ENCODE results near the gene UBE3D. TPM values are rescaled to one million over a fixed set of nuclear protein-coding genes. Genes with fewer than 3 reads are reported as not detected.
A peak's percentile ranks its signal among the peaks of the same experiment; 100 is the strongest.

Gene UBE3D
- total and polyA plus RNA-seq, 2 of the 4 experiments (the other 2 are of a cell fraction): 3.2 to 6.3 TPM

GRCh38 chr6:82909551-82909950 is 156.1 kb downstream of the UBE3D start:
- Histone ChIP-seq H3K4me3 (ENCODE audit: insufficient read depth, low read depth, low read length) (no peak overlapping the region), H3K4ac (ENCODE audit: low read depth, low read length) (no peak overlapping the region), H2BK5ac (ENCODE audit: low read depth, low read length, poor library complexity, severe bottlenecking) (no peak overlapping the region), H3K56ac (ENCODE audit: extremely low read depth, insufficient read depth, low read length) (no peak overlapping the region), H3K79me1 (ENCODE audit: low read depth in 1 of 2, low read length in 2 of 2) (no peaks in the 10 kb centered on the region), H3K36me3 (ENCODE audit: control insufficient read depth, insufficient read depth, low read length) (no peaks in the 10 kb centered on the region), H3K9me3 (ENCODE audit: control insufficient read depth, insufficient read depth, low read length) (no peaks in the 10 kb centered on the region), H3K4me2 (ENCODE audit: low read depth, low read length) (no peak overlapping the region), H4K91ac (ENCODE audit: insufficient read depth, low read depth, low read length) (no peak overlapping the region), H2AK9ac (replicated peaks; ENCODE audit: low read depth, low read length, poor library complexity) (no peak overlapping the region), H3K9ac (ENCODE audit: low read depth, low read length) (no peak overlapping the region), H2BK120ac (ENCODE audit: low read depth, low read length) (no peak overlapping the region), H2BK20ac (ENCODE audit: low read depth, low read length) (no peak overlapping the region), H4K20me1 (ENCODE audit: insufficient read depth, low read length) (no peaks in the 10 kb centered on the region), H3K4me1 (ENCODE audit: control insufficient read depth, insufficient read depth, low read length) (0 out of 2 replicates have a peak, but pooled peaks cover 2% of the 10 kb centered on the region), H4K8ac (ENCODE audit: low read depth in 2 of 2, low read length in 2 of 2) (no peak overlapping the region), H2AFZ (replicated peaks; ENCODE audit: low read length, poor library complexity) (no peak overlapping the region), H4K5ac (ENCODE audit: low read depth, low read length) (no peak overlapping the region), H3K14ac (replicated peaks; ENCODE audit: low read depth, low read length) (no peak overlapping the region), H2BK15ac (ENCODE audit: low read depth, low read length) (no peak overlapping the region), H2AK5ac (ENCODE audit: low read depth, low read length) (0 out of 2 replicates have a peak overlapping the region, but pooled peaks have one; percentile 4), H3K9me1 (ENCODE audit: insufficient read depth, low read length) (no peaks in the 10 kb centered on the region), H3K27me3 (ENCODE audit: control insufficient read depth, insufficient read depth, low read length) (no peaks in the 10 kb centered on the region), H3K27ac (ENCODE audit: insufficient read depth, low read length) (no peak overlapping the region), H3K23ac (ENCODE audit: low read depth, low read length) (no peak overlapping the region), H3K18ac (ENCODE audit: low read depth, low read length) (no peak overlapping the region)
- no CpG with 5 or more reads among the region's 3 CpGs for WGBS, 2 experiments (ENCODE audit: extremely low coverage in 2 of 2, insufficient read length in 1 of 2)
- TF ChIP-seq ELK1 (IDR thresholded peaks at IDR 0.05; ENCODE audit: borderline replicate concordance, low read depth, low read length): no peak
- no peak for TF ChIP-seq CTCF (conservative IDR thresholded peaks at IDR 0.05; ENCODE audit: low read depth, low read length)
- TF ChIP-seq USF2 (IDR thresholded peaks at IDR 0.05; ENCODE audit: low read depth, low read length): no peak
- TF ChIP-seq SMC3 (IDR thresholded peaks at IDR 0.05; ENCODE audit: low read depth, low read length): no peak
- no peak for TF ChIP-seq RAD21 (IDR thresholded peaks at IDR 0.05; ENCODE audit: low read length)
- TF ChIP-seq MAFK (IDR thresholded peaks at IDR 0.05; ENCODE audit: low read depth, low read length): no peak
- TF ChIP-seq MAZ (IDR thresholded peaks at IDR 0.05; ENCODE audit: borderline replicate concordance, low read depth, low read length): no peak
- TF ChIP-seq BHLHE40 (IDR thresholded peaks at IDR 0.05; ENCODE audit: low read depth, low read length): no peak
- DNase-seq (no peak), ATAC-seq (ENCODE audit: low read depth) (no peak)
- dilution Hi-C loops (cut with HindIII; ENCODE audit: low sequenced_read_pairs, unreplicated experiment): no loop called here
- BruUV-seq (replicated peaks): no TSS peak
- in situ Hi-C loops (cut with MboI; ENCODE audit: low sequenced_read_pairs): no loop called here
- intact Hi-C loops (cut with micrococcal nuclease): loop anchor here (10.0 kb wide), 1 partner anchor 145 kb away; no protein-coding TSS in a partner anchor
- ChIA-PET POLR2A (ENCODE audit: unreplicated experiment) (no interaction called here), CTCF (no interaction called here)

Measured in IMR-90 (cell line).